Natural killer cell (primary cell): ENCODE data around the gene ZNF780B. TPM values are rescaled to one million over a fixed set of nuclear protein-coding genes. Genes with fewer than 3 reads are reported as not detected.
A peak's percentile ranks its signal among the peaks of the same experiment; 100 is the strongest.

Experiments used
- ATAC-seq, 3 donors: fragments of 150-1000 bp in 2 of 3; fragments of 200-7000 bp in 1 of 3; cut with Tn5 transposase; 1 replicate in 1 of 3; 2 replicates in 2 of 3; pipeline ENCODE4 v1.10.0; 2021; ENCODE audit warnings: mild to moderate bottlenecking in 2 of 3, moderate library complexity in 2 of 3
- DNase-seq, 2 donors: peaks; one replicate each; pipeline versions ENCODE4 v3.0.0 to v3.0.0-alpha.2; 2013 to 2021; ENCODE audit warnings: mixed read lengths in 1 of 2
- H3K27ac ChIP-seq: one replicate; pipeline ENCODE4 v1.5.1; 2013; ENCODE audit warnings: mild to moderate bottlenecking, low read length
- H3K27me3 ChIP-seq: one replicate; pipeline ENCODE4 v1.6.1; 2013; ENCODE audit warnings: low read length; ENCODE audit not compliant: control insufficient read depth, insufficient read depth
- H3K36me3 ChIP-seq: one replicate; pipeline ENCODE4 v1.6.1; 2013; ENCODE audit warnings: low read length; ENCODE audit not compliant: control insufficient read depth, insufficient read depth
- H3K4me1 ChIP-seq: one replicate; pipeline ENCODE4 v1.6.1; 2013; ENCODE audit warnings: low read length; ENCODE audit not compliant: control insufficient read depth, insufficient read depth
- H3K4me3 ChIP-seq: one replicate; pipeline ENCODE4 v1.5.1; 2013; ENCODE audit warnings: low read length
- H3K9me3 ChIP-seq: one replicate; pipeline ENCODE4 v1.6.1; 2013; ENCODE audit warnings: low read length; ENCODE audit not compliant: control insufficient read depth, insufficient read depth
- H3K27ac Mint-ChIP-seq, 2 donors: one replicate each; pipeline ENCODE4 v1.8.0; 2022; ENCODE audit warnings: mild to moderate bottlenecking in 2 of 2, mixed read lengths in 2 of 2, moderate library complexity in 1 of 2
- H3K27me3 Mint-ChIP-seq, 2 donors: one replicate each; pipeline ENCODE4 v1.8.0; 2022; ENCODE audit warnings: low read depth in 2 of 2, mixed read lengths in 2 of 2
- H3K36me3 Mint-ChIP-seq: one replicate; pipeline ENCODE4 v1.8.0; 2022; ENCODE audit warnings: mixed read lengths
- H3K4me1 Mint-ChIP-seq, 2 donors: one replicate each; pipeline ENCODE4 v1.8.0; 2022; ENCODE audit warnings: mixed read lengths in 2 of 2
- H3K4me3 Mint-ChIP-seq: one replicate; pipeline ENCODE4 v1.8.0; 2022; ENCODE audit warnings: mild to moderate bottlenecking, moderate library complexity, mixed read lengths
- H3K9me3 Mint-ChIP-seq, 2 donors: one replicate each; pipeline ENCODE4 v1.8.0; 2022; ENCODE audit warnings: mixed read lengths in 2 of 2
- CTCF ChIP-seq: fragments of 200-600 bp; IDR thresholded peaks from one replicate; pipeline ENCODE4 v1.8.0; 2022; ENCODE audit warnings: antibody characterized with exemption
- WGBS: methylation state at CpG from one replicate; pipeline ENCODE4 v1.1.7; 2013; ENCODE audit warnings: missing lambda C conversion rate; ENCODE audit not compliant: insufficient coverage; 5-methylcytosine and 5-hydroxymethylcytosine counted together
- intact Hi-C: fragments of 100-400 bp; cut with micrococcal nuclease; formaldehyde crosslinking; loops from one replicate; pipeline ENCODE4 v1.14.2; 2022
- total RNA-seq, 4 donors: library from RNA; stranded (reverse); fragments of 120-200 nt in 1 of 4; gene quantifications; one replicate each; pipeline versions ENCODE4 v1.2.3 to v1.2.4, GENCODE V29; 2013 to 2022

ZNF780B gene
- total RNA-seq, 3 donors from 2014 or later (not counting 1 experiment from before 2014, with no cell fraction given) = 14.1 to 19.2 (median 17.2) TPM

DNA sequence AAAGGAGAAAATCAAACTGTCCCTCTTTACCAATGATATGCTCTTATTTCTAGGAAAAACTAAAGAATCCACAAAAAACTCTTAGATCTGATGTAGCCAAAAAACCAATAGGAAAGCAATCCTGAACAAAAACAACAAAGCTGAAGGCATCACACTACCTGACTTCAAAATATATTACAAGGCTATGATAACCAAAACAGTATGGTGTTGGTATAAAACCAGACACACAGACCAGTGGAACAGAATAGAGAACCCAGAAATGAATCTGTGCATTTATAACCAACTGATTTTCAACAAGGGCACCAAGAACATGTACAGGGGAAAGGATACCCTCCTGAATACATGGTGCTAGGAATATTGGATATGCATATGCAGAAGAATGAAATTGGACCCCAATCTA is 68.9 kb downstream of the ZNF780B start:
- H3K9me3 Mint-ChIP-seq = peaks cover 2 to 10% of the 10 kb centered on the region in 2 donors
- no peaks in the 10 kb centered on the region for H3K27me3 Mint-ChIP-seq
- Histone ChIP-seq H3K36me3 (peaks cover 10% of the 10 kb centered on the region), H3K9me3 (peaks cover 7% of the 10 kb centered on the region), H3K4me3 (no peak overlapping the region), H3K27me3 (no peaks in the 10 kb centered on the region), H3K27ac (no peak overlapping the region), H3K4me1 (no peaks in the 10 kb centered on the region)
- peaks cover 8 to 22% of the 10 kb centered on the region in 2 donors for H3K4me1 Mint-ChIP-seq
- DNase-seq = no peak
- intact Hi-C loops = no loop called here
- no peak for ATAC-seq
- no peak overlapping the region for H3K4me3 Mint-ChIP-seq
- H3K27ac Mint-ChIP-seq = no peak overlapping the region
- no peak for TF ChIP-seq CTCF
- H3K36me3 Mint-ChIP-seq = peaks cover 35% of the 10 kb centered on the region

DNA sequence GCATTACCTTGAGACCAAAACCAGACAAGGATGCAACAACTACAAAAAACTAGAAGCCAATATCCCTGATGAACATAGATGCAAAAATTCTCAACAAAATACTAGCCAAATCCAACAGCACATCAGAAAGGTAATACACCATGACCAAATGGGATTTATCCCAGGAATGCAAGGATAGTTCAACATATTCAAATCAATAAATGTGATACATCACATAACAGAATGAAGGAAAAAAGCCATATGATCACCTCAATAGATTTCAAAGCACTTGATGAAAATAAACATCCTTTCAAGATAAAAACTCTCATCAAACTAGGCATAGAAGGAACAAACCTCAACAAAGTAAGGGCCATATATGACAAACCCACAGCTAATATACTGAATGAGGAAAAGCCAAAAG is 69.4 kb downstream of the ZNF780B start:
- no peak overlapping the region for H3K27ac Mint-ChIP-seq
- intact Hi-C loops = no loop called here
- no peaks in the 10 kb centered on the region for H3K27me3 ChIP-seq
- H3K36me3 Mint-ChIP-seq = peaks cover 35% of the 10 kb centered on the region
- H3K4me1 Mint-ChIP-seq = peaks cover 7 to 17% of the 10 kb centered on the region in 2 donors
- H3K4me3 Mint-ChIP-seq = no peak overlapping the region
- no peaks in the 10 kb centered on the region for H3K27me3 Mint-ChIP-seq
- TF ChIP-seq CTCF = no peak
- peaks cover 13% of the 10 kb centered on the region for H3K36me3 ChIP-seq
- no peak for ATAC-seq
- H3K4me1 ChIP-seq = no peaks in the 10 kb centered on the region
- H3K27ac ChIP-seq = no peak overlapping the region
- DNase-seq = no peak
- H3K9me3 ChIP-seq = peaks cover 7% of the 10 kb centered on the region
- peaks cover 2 to 10% of the 10 kb centered on the region in 2 donors for H3K9me3 Mint-ChIP-seq
- H3K4me3 ChIP-seq = no peak overlapping the region

- no peak for TF ChIP-seq CTCF
- peaks cover 2 to 10% of the 10 kb centered on the region in 2 donors for H3K9me3 Mint-ChIP-seq
- peaks cover 35% of the 10 kb centered on the region for H3K36me3 Mint-ChIP-seq
- Histone ChIP-seq H3K36me3 (peaks cover 38% of the 10 kb centered on the region), H3K4me1 (no peaks in the 10 kb centered on the region), H3K4me3 (no peak overlapping the region), H3K9me3 (peaks cover 7% of the 10 kb centered on the region), H3K27ac (no peak overlapping the region), H3K27me3 (no peaks in the 10 kb centered on the region)
- peak overlapping the region in 1 of 2 donors; percentile 53 for H3K27ac Mint-ChIP-seq
- ATAC-seq (no peak), DNase-seq (no peak)
- peaks cover 0 to 2% of the 10 kb centered on the region in 2 donors for H3K4me1 Mint-ChIP-seq
- 100% methylated on average over 5 of the region's 5 CpGs for WGBS
- no peaks in the 10 kb centered on the region for H3K27me3 Mint-ChIP-seq
- no peak overlapping the region for H3K4me3 Mint-ChIP-seq
- intact Hi-C loops = no loop called here
Observed at GRCh38 chr19:39983695-39984300, 72.2 kb downstream of the ZNF780B start.

- ATAC-seq (no peak), DNase-seq (no peak)
- no peaks in the 10 kb centered on the region for H3K4me1 ChIP-seq
- peaks cover 40% of the 10 kb centered on the region for H3K36me3 ChIP-seq
- no peak for TF ChIP-seq CTCF
- Mint-ChIP-seq H3K9me3 (peaks cover 2 to 10% of the 10 kb centered on the region in 2 donors), H3K27me3 (no peaks in the 10 kb centered on the region), H3K27ac (no peak overlapping the region), H3K36me3 (peaks cover 35% of the 10 kb centered on the region), H3K4me1 (no peaks in the 10 kb centered on the region), H3K4me3 (no peak overlapping the region)
- intact Hi-C loops = no loop called here
- no peak overlapping the region for H3K27ac ChIP-seq
- H3K4me3 ChIP-seq = no peak overlapping the region
- H3K27me3 ChIP-seq = no peaks in the 10 kb centered on the region
- H3K9me3 ChIP-seq = peaks cover 7% of the 10 kb centered on the region
- no CpG with 5 or more reads among the region's 1 CpG for WGBS
Observed at GRCh38 chr19:39982883-39983282, 73.1 kb downstream of the ZNF780B start.
